ENCODE measurements around the gene MRC2. TPM values are rescaled to one million over a fixed set of nuclear protein-coding genes. Genes with fewer than 3 reads are reported as not detected.

Gene MRC2
- total and polyA plus RNA-seq, 2 of the 13 experiments (the other 11 are each of a cell fraction or from before 2014, with no cell fraction given): not detected

- no peak for TF ChIP-seq ZBTB43 (CRISPR knock-in tag; conservative IDR thresholded peaks at IDR 0.05)
- 0 out of 2 replicates have a peak, but pooled peaks have one; percentile 40 for TF ChIP-seq MXD3 (CRISPR knock-in tag; IDR thresholded peaks at IDR 0.05)
- TF ChIP-seq FOSL1 (CRISPR knock-in tag; IDR thresholded peaks at IDR 0.05; ENCODE audit: borderline replicate concordance): no peak
- 0 out of 2 replicates have a peak, but pooled peaks have one; percentile 32 for TF ChIP-seq MEIS1 (CRISPR knock-in tag; IDR thresholded peaks at IDR 0.05; ENCODE audit: borderline replicate concordance)
- TF ChIP-seq, protein P1, sequence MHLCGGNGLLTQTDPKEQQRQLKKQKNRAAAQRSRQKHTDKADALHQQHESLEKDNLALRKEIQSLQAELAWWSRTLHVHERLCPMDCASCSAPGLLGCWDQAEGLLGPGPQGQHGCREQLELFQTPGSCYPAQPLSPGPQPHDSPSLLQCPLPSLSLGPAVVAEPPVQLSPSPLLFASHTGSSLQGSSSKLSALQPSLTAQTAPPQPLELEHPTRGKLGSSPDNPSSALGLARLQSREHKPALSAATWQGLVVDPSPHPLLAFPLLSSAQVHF (CRISPR knock-in tag; IDR thresholded peaks at IDR 0.05): no peak
- TF ChIP-seq DMAP1 (CRISPR knock-in tag; IDR thresholded peaks at IDR 0.05): 0 out of 2 replicates have a peak, but pooled peaks have one; percentile 13
- TF ChIP-seq ATF7 (IDR thresholded peaks at IDR 0.05): no peak
- TF ChIP-seq ATF7 (CRISPR knock-in tag; IDR thresholded peaks at IDR 0.05): 0 out of 2 replicates have a peak, but pooled peaks have one; percentile 54
- TF ChIP-seq ZNF768 (CRISPR knock-in tag; IDR thresholded peaks at IDR 0.05): peak; percentile 9; the same call in 1 of the 2 replicates
- TF ChIP-seq ZNF878 (CRISPR knock-in tag; IDR thresholded peaks at IDR 0.05): no peak
- no peak for TF ChIP-seq ZNF441 (CRISPR knock-in tag; IDR thresholded peaks at IDR 0.05; ENCODE audit: borderline replicate concordance)
- TF ChIP-seq PAX8 (CRISPR knock-in tag; IDR thresholded peaks at IDR 0.05; ENCODE audit: borderline replicate concordance): 0 out of 2 replicates have a peak, but pooled peaks have one; percentile 40
Observed at GRCh38 chr17:62703261-62703775, 75.8 kb downstream of the MRC2 start (continued).

All from HepG2 (cell line).